COLO668 (cell line): ENCODE results near the gene ARHGAP15.

Source experiments
- DNase-seq: peaks from one replicate; lab custom pipeline; 2025; ENCODE audit not compliant: unreplicated experiment; lab: John Stamatoyannopoulos, UW

Gene ARHGAP15

DNA sequence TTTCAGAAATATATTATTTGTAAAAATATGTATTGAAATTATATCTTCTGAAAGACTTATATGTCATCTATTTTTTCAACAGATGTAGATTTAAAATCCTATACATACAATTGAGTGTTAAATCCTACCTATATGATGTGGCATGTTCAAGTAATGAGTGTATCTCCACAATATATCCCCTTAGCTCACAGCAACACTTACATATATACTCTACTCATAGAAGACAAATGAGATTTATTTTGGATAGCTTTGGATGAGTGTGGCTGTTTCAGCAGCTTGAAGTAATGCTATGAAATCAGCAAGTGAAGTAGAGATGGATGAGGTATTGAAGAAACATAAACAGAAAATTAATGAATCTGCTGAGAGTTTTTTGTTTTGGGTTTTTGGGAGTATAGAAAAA, 263.1 kb downstream of the ARHGAP15 start:
- DNase-seq: no peak

DNA sequence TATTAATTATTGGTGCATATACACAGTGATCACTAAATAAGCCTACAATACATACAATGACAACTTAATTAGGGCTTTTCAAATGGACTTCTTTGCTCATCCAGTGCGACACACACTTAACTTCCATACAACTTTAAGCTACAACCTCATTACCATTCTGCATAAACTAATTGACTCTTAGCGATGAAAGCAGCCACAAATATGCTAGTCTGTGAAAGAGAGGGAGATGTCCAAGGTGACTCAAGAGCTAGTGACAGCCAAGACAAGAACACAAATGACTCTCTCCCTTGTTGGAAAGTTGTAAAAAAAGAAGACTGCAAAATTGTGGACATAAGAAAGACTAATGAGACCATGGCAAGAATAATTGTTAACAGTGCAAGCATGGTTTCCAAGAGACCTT, 264.8 kb downstream of the ARHGAP15 start:
- DNase-seq: no peak

DNA sequence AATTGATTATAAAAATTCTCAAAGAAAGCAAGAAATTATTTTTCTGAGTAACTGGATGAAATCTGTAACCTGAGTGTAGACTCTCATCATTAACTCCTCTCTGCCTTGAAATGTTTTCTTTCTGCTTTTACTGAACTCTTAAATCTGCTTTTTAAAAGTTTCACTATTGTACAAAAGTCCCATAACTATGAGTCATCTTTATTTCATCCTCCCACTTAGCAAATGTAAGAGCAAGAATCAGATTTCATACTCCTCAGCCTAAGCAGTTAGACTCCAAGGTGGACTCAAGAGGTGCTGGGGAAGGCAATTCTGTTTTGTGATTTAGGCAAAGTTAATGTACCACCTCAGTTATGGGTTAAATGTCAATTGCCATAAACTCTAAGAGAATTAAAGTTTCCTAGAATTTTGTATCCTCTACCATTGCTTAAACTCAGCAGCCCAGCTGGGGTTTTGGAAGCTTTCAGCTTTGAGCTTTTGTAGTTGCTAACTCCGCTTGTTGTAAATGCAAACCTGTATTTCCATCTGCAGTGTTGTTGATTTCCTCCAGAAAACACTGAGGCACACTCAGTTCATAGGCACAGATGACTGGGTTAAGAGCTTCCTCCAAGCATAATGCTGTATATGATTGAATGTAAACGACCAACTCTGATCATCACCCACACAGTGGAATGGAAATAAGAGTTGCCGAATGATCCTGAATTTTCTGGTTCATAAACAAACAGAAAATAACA, 268.8 kb downstream of the ARHGAP15 start:
- DNase-seq: no peak

DNA sequence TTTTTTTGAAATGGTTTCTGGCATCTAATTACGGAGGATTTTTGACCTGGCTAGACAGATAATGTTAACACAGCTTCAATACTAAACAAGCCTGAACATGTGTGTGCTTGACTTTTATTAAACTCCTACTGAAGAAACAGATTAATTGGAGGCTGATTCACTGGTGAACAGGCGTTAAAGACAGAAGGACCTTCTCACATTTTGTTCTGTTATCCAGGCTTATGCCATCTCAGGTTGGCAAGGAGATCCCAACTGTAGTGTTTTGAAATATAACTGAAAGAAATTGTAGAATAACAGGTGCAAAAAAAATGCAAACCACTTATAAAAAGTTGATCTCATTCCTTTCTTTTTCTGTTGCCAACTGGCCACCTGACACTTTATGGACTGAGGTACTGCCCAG, 269.6 kb downstream of the ARHGAP15 start:
- no peak for DNase-seq

DNA sequence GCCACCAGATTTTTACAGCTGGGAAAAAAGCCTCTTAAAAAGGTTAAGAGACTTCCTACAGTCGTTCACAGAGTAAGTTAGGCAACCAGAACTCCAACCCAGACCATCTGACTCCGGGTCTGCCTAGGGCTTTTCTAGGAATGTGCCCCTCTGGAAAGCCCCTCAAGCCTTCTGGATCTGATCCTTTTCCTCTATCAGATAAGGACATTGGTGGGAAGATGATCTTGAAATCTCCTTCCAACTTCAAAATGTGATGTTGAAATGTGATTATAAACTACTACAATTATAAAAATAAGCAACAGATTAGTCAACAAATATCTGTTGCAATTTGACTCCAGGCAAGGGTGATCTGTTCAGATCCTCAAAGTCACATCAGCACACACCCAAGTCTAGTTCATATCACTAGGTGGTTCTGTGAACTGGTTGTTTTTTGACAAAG, 270.4 kb downstream of the ARHGAP15 start:
- no peak for DNase-seq

DNA sequence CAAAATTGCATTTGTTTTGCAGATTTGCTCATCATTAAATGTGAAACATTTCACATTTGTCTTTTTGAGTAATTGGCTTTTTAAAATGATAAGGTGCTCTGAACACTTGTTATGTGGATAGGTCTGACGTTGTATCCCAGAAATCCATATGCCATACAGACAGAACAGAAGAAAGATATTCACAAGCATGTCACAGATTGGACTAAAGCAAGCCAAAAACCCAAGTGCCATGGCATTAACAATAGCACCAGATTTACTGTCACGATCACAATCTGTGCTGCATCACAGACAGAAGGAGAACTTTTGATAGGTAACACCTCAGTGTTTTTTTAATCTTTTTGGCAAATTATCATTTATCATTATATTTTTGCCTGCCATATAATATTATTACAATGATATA, 272.6 kb downstream of the ARHGAP15 start:
- no peak for DNase-seq

DNA sequence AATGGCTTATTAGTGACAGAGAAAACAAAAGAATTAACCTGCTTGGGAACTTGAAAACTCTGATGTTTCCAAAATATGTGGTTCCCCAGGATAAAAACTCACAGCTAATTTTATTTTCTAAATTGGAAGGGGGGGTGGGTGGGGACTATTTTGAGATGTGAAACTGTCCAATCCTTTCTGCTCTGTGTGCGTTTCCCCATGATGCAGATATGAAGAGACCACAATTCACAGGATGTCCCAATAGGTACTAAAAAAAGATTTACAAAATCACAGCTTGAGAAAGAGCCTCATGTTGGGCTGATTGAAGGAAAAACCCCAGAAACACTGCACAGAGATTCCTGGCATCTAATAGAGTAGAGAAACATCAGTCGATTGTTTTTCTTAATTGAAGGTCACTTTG, 273.2 kb downstream of the ARHGAP15 start:
- DNase-seq: no peak

DNA sequence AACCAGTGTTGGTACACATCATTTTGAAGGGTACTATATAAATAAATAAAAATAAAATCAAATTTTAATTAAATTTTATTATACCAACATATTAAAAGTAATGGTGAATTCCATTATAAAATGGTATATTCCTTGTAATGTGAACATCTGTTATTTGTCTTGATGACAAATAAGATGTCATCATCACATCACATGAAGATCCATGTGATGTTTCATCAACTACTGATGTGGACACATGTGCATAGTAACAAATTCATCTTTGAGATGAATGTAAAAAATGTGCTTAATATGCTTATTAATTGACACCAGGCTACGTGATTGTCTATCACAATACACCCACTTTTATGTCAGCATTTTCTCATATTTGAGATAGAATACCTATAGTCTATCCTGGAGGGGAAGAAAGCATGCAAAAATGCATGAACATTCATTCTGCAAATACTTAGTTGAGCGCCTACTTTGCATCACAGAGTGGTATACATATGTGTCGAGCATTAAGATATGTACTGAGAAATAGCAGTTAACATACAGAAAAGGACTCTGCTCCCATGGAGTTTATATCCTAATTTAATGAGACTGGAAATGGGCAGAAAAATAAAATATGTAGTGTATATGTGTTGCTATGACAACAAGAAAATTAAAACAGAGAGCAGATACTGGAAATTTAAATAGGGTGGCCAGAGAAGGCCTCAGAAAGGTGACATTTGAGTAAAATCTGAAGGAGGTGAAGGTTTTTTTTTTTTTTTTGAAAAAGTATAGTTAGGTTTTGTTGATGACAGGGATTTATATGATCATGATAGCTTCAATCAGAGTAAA, 281.1 kb downstream of the ARHGAP15 start:
- DNase-seq: no peak

DNA sequence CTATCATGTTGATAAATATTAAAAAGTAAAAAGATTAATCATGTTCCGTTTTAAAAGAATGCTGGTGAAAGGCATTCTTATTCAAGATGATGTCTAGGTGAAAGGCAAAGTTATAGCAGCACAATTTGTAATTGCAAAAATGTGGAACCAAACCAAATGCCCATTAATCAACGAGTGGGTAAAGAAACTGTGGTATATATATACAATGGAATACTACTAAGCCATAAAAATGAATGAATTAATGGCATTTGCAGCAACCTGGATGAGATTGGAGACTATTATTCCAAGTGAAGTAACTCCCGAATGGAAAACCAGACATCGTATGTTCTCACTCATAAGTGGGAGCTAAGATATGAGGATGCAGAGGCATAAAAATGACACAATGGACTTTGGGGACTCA, 286.4 kb downstream of the ARHGAP15 start:
- no peak for DNase-seq

DNA sequence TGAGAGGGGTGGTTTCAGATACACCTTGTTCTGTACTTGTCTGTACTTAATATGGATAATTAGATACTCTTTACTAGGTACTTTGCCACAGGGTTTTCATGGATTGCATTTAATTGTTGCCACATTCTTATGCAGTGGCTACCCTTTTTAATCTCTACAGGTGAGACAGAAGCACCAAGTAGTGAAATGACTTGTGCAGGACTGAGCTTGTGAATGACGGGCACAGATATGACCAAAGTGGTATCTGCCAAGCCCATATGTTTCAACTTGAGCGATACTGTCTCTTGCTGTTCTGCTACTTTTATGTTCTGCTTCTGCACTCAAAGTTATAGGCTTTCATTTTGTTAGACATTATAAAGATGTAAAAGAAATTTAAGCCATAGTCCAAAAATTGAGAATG, 288.2 kb downstream of the ARHGAP15 start:
- DNase-seq: no peak

DNA sequence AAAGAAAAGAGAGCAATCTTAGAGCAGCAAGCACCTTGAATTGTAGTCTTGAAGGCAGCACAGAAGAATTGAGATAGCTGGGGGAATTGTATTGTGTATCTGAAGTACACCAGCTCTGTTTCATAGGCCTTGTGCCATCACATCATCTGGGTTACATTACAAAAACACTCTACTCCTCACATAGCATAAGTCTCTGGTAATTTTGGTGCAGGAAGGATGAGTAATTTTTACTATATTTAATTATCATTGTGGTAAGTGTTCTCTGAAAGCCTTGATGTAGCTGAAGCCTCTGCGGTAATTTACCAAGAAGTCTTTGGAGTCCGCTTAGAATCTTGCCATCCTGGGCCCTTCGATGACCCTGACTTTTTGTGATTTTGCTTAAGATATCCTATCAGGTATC, 291.1 kb downstream of the ARHGAP15 start:
- no peak for DNase-seq

DNA sequence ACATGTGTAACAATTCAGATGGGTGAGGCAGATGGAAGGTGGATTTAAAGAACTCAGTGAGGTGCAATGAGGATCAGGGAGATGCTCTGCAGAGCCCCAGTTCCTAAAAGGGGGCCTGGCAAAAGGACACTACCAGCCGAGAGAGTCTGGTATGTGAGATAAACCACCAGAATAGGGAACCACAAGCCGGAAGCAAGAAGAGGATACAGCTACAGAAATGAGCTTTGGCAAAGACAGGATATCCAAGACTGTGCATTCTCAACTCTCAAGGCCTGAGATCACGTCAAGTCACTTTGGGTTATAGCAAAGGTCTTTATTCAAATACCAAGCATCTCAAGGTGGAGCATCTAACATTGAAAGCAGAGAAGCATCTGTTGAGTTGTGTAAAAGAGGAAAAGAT, 293.5 kb downstream of the ARHGAP15 start:
- DNase-seq: no peak

DNA sequence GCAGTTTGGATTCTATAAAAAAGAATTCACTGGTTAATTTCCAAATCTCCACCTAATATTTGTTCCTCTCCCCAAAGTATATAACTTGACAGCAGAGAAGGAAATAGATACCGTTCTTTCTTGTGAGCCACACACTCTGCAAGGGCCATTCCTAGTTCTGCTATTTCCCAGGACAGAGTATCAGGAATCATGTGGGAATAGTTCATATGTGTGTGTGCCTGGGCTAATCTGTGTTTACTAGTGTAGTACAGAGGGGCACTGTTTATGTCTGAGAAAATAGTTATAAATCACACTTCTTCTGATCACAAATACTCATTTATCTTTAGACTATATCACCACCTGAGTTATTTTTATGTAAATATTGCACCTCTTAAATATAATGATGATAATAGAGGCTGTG, 296.7 kb downstream of the ARHGAP15 start:
- DNase-seq: no peak

DNA sequence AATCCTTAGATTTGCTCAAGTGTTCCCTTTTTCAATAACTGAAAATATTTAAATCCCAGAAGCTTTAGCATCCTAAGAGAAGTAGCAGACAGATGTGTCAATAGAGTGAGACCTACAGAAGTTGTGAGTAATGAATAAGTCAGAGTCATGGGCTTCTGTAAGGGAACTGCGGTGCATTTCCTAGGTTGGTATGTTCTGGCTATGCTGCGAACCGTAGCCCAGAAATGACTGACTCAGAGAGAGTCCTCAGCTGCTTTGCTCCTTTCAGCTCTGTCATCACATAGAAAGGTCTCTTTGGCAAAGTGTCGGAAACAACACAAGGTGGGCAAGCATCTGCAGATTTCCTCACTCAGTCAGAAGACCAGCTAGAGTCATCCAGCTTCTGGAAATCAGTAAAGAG, 297.1 kb downstream of the ARHGAP15 start:
- DNase-seq: no peak

DNA sequence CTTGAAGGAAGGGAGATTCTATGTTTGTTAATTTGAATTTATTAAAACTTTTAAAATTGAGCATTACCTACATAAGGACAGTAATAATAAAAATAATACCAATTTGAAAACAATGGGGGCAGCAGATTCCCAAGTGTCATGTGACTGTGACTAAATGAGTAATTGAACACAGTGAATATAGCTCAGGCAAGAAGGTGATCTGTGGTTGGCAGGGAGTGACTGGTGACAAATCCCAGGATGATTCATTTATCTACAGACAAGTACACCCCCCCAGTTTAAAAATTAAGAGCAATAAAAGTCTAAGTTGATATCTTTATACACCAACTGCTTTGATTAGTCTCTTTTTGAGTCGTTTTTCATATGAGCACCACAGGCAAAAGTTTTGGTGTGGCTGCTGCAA, 299.5 kb downstream of the ARHGAP15 start:
- no peak for DNase-seq

DNA sequence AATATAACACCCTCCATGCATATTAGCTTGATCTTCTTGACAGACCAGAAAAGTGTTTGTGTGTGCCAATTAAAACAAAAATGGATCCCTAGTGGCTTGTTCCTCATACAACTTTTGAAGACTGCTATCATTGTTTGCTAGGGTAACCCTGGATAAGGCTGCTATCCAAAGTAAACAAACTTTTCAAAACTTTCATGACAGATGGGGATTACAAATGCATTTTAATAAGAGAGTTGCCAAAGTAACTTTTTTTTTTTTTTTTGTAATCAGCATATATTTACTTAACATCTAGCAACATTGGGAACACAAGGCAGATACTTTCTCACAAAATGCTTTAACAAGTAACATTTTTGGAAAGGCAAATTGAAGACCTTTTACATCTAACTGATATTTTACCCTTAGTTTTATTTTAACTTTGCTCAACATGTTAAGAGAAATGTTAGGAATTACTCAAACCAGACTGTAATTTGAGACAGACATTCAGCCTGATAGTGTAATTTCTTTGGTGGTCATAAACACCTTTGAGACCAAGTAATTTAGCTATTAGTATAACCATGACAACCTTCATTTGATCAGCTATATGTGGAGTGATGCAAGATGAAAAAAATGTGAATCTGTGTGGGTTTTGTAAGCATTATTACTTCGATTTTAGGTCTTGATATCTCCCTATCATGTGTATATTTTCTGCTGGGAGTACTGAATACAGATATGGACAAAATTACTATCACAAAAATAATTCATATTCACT, 300.9 kb downstream of the ARHGAP15 start:
- DNase-seq: no peak

DNA sequence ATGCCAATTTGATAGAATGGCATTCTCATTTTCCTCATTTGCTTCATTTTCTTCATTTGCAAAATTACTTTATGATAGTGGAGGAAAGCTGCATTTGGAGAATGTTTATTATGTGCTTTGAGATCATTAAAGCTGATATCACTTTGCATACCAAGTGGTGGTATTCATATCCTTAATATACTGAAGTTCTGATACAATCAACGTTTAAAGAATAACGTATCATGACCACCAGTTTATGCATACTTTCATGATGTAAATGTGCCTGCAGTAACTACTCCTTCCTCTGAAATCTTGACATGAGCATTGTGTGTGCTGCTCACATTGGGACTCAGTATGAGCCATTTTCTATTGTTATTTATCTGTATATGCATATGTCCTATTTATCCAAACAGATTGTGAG, 302.1 kb downstream of the ARHGAP15 start:
- no peak for DNase-seq

DNA sequence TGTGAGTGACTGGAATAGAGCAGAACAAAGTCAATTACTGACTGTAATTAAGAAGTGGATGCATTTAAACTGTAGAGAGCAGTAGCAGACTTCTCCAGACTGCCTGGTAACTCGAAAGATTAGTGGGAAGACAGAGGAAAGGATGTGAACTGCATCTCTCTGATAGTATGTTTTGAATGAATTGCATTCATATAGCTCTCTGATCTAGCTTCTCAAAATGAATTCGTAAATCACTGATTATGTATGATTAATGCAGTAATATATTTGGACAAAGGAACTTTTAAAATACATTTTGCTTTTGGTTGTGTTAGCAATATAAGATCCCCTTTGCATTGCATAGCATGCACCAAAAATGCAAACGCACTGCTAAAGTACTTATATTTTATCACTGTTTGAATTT, 304.0 kb downstream of the ARHGAP15 start:
- DNase-seq: no peak

DNA sequence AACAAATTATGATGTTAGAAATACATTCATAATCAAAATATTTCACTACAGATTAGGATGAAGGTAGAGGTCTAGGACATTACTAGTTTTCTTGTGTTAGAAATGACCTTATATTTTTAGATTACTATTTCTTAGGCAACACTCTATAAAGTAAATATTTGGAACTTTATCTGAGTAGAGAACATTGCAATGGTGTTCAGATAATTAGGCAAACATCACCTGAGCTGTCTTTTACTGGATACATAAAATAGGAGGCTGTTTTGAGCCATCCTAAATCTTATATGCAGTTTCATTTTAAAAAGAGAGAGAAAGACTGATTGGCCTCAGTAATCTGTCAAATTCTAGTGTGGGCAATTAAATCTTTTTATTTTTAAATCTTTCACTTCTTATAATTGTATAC, 304.6 kb downstream of the ARHGAP15 start:
- no peak for DNase-seq

DNA sequence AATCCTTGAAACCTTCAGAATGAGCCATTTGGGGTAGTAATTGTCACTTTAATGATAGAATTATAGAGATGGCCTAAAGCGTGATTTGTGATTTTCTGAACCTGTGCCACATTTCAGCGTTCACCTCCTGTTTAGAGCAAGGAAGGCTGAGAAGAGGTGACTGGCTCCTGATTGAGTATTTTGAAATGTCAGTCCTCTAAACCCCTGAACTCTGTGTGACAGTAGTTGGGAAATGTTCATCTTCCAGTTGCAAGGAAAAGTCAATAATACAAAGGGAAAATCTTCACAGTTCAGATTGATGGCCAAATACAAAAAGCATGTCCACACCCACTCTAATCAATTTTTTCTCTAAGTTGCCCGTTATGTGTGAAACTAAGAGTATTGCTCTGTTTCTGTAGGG, 305.2 kb downstream of the ARHGAP15 start:
- no peak for DNase-seq

DNA sequence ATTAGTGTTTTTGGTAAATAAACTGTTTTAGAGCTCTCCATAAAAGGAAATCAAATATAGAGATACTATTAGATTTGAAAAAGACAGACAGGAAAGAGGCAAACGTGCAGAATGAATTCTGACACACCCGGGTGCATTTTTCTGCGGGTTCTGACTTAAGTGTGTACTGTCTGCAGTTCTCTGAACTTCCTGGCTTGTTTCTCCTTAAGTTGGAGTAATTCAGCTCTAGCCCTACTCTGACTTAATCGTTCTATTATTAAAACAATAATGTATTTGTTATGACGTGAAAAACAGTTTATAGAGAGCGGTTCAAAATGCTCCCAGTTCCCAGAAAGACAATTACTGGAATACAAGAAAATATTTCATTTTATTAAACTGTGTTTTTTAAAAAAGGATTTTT, 305.9 kb downstream of the ARHGAP15 start:
- DNase-seq: no peak

DNA sequence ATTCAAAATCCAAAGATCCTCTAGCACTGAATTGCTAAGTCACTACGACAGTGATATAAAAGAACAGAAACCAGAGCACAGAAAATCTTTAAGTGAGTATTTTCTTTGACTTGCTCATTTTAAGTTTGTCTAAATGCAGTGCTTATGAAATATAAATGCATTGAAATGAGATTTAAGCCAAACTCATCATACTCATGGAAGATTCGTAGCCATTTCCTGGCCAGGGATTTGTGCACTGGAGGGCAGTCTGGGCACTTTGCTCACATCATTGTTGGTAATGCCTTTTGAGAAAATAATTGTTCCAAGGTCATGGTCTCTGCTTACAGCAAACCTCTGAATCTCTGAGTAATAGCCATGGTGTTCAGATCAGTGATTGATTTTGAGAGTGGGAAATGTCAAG, 307.7 kb downstream of the ARHGAP15 start:
- no peak for DNase-seq
